Superior temporal gyrus (tissue), 1 donor: Measurements from ENCODE around the gene DOCK2.
"Not testable (repeated sequence)": the region's sequence is repeated elsewhere in the genome, so short reads cannot be mapped to it uniquely, and the experiment has no call there.

Experiments
- DNase-seq: peaks from one replicate; pipeline ENCODE4 v3.0.0-alpha.2; 2016; ENCODE audit errors: extremely low spot score

The DOCK2 gene

GRCh38 chr5:169719360-169720314, 82.6 kb downstream of the DOCK2 start:
- DNase-seq = no peak

- DNase-seq = no peak
Observed at GRCh38 chr5:169721771-169722170, 84.7 kb downstream of the DOCK2 start.

DNA sequence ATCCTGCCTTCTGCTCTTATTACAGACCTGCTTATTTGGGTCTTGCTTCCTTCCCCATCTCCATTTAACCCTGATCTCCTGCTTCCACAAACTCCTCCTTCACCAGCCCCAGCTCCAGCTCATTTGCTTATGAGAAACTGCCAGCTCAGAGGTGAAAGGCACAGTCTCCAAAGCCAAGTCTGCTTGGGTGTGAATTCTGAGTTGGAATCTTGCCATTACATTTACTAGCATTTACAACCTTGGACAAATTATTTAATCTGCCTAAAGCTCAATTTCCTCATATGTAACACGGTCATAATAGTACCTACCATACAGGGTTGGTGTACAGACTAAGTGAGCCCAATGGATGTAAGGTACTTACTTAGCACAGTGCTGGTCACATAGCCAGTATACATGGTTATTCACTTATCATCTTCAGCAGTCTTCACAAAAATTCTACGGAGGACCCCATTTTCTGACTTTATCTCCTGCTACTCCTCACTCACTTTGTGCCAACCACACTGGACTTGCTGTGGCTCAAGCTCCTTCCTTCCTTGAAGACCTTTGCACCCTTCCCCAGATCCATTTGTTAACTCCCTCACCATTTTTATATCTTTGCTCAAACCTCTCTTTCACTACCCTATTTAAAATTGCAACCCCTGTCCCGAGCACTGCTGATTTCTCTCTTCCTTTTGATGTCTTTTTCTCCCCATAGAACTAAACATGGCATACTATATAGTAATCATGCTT, 86.2 kb downstream of the DOCK2 start:
- DNase-seq = no peak

GRCh38 chr5:169724303-169725087, 87.4 kb downstream of the DOCK2 start:
- no peak for DNase-seq

DNA sequence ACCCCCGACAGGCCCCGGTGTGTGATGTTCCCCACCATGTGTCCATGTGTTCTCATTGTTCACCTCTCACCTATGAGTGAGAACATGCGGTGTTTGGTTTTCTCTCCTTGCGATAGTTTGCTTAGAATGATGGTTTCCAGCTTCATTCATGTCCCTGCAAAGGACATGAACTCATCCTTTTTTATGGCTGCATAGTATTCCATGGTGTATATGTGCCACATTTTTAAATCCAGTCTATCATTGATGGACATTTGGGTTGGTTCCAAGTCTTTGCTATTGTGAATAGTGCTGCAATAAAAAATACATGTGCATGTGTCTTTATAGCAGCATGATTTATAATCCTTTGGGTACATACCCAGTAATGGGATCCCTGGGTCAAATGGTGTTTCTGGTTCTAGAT, 88.6 kb downstream of the DOCK2 start:
- not testable (repeated sequence) for DNase-seq

DNA sequence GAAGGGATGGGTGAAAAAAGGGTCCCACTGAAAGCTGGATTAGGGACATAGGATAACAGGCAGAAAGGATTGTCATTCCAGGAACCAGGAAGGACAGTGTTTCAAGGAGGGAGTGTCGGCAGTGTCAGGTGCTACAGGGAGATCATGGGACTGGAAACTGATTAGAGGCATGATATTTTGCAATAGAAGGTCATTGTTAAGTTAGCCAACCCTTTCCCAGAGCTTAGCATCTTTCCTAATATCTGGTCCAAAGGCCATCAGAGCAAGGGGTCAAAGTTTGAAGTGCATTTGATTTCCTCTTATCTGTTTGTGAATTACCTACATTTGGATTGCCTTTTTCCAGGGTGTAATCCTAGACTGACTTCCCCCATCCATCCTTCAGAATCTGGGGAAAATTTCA, 91.3 kb downstream of the DOCK2 start:
- no peak for DNase-seq

DNA sequence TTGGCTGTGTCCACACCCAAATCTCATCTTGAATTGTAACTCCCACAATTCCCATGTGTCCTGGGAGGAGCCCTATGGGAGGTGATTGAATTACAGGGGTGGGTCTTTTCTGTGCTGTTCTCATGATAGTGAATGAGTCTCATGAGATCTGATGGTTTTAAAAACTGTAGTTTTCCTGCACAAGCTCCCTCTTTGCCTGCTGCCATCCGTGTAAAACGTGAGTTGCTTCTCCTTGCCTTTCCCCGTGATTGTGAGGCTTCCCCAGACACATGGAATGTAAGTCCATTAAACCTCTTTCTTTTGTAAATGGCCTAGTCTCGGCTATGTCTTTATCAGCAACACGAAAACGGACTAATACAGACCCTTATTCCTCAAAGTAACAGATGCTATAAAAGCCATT, 94.1 kb downstream of the DOCK2 start:
- DNase-seq = no peak

DNA sequence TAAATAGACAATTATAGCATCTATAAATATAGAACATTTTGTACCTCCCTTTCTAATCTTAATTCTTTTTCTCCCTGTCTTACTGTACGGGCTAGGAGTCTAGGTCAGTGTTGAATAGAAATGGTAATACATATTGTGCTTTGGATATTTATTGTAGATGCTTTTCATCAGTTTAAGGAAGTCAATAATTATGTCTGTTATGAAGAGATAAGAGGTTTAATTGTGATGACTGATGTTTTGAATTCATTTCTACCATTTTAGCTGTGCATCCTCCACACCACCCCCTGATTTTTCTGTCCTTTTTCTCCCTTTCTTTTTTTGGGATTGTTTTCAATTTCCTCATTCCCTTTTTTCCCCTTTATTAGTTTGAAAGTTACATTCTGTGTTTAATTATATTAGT, 95.8 kb downstream of the DOCK2 start:
- no peak for DNase-seq

GRCh38 chr5:169735913-169736312, 98.8 kb downstream of the DOCK2 start:
- DNase-seq = no peak

DNA sequence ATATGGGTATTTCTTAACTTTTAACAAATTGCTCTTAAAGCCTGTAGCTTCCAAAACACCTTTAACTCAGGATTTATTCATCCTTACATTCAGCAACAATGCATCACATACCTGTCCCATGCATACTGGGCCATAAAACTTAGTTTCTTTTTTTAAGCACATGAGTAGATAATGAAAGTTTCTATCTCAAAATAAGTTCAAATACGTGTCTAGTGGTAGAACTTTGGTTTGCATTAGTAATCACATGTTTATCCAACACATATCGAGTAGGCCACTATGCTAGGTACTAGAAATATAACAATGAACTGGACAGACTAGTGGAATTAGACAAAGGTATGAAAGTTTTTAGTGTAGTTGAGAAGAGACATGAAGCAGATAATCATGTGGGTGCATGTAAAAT, 99.6 kb downstream of the DOCK2 start:
- no peak for DNase-seq

GRCh38 chr5:169740435-169740834, 103.4 kb downstream of the DOCK2 start:
- DNase-seq = no peak

DNA sequence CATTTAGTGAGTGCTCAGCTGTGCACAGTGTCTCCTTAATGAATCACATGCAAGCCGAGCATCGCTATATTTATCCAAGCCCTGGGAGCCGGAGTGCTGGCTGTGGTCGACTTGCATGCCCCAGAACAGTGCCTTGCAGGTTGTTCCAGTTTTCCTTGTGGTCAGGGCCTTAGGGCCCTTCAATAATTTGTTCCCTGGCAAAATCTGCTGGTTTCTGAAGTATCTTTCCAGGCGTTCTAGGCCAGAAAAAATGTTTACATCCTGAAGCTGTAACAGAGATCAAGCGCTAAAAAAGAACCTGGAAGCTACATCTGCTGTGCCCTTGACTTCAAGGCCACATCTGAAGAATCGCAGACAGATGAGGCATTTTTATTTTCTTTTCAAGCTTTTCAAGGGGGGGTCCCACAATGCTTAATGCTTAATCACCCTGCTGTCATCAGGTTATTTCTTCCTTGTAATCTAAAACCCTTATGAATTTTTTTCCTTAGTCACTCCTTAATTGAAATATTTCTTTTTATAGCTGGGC, 105.8 kb downstream of the DOCK2 start:
- no peak for DNase-seq

GRCh38 chr5:169744336-169744735, 107.3 kb downstream of the DOCK2 start:
- DNase-seq = no peak

DNA sequence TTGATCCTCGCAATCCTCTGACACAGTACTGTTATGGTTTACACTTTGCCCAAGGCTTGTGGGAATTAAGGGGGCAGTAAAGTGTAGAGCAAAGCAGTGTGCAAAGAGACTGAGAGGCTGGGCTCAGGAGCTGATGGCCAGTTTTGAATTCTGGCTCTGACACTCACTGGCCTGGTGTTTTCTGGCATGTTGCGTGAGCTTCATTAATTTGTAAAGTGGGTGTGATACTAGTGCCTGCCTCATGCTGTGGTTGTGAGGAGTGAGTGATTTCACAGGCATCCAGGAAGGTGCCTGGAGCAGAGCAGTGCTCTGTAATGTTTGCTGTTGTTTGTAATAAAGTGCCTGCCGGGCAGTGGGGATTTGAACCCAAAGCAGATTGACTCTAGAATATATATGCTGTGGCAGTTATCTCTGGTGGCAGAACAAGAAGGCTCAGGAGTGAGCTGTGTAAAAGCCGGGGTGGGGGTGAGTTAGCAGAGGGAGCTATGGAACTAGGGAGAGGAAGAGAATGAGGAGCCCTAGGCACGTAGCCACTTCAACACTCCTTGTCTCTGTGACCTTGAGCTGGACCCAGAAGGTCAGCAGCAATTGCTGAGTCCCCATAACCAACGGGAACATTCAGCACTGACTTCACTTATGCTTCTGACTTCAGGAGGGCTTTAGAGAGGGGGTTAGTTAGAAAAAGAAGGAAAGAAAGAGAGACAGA, 108.5 kb downstream of the DOCK2 start:
- no peak for DNase-seq

DNA sequence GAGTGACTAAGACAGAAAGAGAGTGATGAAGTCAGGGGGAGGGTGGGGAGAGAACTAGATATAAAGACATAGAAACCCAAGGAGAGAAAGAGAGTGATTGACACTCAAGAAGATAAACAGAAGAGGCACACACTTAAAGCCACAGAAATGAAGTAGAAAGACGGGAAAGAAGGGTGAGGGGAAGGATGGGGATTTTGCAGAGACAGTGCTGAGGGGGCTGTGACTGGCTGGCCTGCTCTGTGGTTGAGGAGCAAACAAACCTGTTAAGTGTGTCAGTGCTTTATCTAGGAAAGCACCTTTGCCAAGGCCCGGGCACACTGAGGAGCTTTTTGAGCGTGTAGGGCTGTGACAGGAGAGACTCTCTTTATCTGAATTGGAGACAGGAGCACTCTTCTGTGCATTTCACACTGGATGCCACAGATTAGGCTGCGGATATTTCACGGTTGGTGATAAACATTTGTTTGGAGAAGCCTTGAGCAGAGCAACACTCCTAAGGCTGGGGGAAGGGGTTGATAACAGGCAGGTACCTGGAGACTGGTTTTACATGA, 109.1 kb downstream of the DOCK2 start:
- DNase-seq = no peak

GRCh38 chr5:169748174-169748573, 111.1 kb downstream of the DOCK2 start:
- no peak for DNase-seq

DNA sequence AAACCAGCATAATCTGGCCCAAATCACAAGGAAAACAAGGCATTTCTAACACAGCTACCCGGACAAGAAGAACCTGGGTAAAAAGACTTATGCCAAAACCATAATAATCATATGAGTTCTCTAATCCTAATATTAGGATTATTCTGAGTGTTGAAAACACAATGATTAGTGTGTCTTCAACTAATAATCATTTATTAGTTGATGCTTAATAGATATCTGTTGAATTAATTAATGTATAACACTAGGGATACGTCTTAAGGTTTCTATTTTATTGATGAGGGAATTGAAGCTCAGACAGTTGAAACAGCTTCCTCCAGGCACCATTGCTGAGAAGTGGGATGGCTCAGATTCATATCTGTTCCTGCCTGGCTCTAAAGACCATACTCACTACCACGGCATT, 112.2 kb downstream of the DOCK2 start:
- no peak for DNase-seq

DNA sequence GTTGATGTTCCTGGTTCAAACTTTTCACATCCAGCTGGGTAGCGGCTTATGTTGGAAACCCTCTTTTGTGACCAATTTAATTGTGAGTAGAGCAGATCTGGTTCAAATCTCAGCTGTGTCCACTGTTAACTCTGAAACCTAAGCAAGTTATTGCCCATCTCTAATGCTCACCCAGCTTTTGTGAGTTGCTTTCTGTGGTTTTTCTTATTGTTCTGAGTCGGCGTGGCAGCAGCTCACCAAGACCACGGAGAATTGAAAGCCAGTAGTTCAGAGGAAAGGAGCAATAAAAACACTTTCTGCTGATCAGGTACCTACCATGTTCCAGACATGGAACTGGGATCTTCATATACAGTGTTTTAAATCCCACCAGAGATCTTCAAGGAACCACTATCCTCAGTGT, 114.4 kb downstream of the DOCK2 start:
- DNase-seq = no peak

DNA sequence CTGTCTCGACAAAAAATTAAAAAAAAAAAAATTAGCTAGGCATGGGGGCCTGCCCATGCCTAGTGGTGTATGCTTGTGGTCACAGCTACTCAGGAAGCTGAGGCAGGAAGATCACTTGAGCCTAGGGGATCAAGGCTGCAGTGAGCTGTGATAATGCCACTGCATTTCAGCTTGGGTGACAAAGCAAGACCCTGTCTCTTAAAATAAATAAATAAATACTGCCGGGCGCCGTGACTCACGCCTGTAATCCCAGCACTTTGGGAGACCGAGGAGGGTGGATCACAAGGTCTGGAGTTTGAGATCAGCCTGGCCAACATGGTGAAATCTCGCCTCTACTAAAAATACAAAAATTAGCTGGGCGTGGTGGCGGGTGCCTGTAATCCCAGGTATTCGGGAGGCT, 115.5 kb downstream of the DOCK2 start:
- not testable (repeated sequence) for DNase-seq

GRCh38 chr5:169753795-169754194, 116.7 kb downstream of the DOCK2 start:
- no peak for DNase-seq

DNA sequence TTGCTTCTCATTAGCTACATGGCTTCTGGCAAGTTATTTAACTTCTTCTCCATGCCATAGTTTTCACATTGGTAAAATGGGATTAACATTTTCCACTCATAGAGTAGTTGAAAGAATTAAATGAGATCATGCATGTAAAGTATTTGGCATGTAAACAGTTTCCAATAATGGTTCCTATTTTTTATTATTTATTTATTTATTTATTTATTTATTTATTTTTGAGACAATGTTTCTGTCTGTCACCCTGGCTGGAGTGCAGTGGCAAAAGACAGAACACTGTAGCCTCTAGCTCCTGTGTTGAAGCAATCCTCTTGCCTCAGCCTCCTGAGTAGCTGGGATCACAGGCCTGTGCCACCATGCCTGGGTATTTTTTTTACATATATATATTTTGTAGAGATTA, 117.7 kb downstream of the DOCK2 start:
- DNase-seq = no peak
